Upper lobe of left lung (tissue), 4 donors: ENCODE data around the gene L2HGDH.

ENCODE experiments used
- CTCF ChIP-seq, 6 experiments: fragments of 450-650 bp in 4 of 6; fragments of 200-600 bp in 2 of 6; sonication (generic) in 2 of 6; IDR thresholded peaks; one replicate each; pipeline ENCODE4 v1.5.1; 2016 to 2019; ENCODE audit warnings: antibody characterized with exemption in 6 of 6
- EP300 ChIP-seq, 4 donors: sonication (generic); formaldehyde crosslinking; IDR thresholded peaks; one replicate each; pipeline ENCODE4 v1.5.1; 2017; ENCODE audit warnings: antibody characterized with exemption in 4 of 4, control low read depth in 2 of 4
- POLR2A ChIP-seq, 4 donors: fragments of 450-650 bp; IDR thresholded peaks; one replicate each; pipeline ENCODE4 v1.5.1; 2016 to 2017; ENCODE audit warnings: antibody characterized with exemption in 4 of 4, mild to moderate bottlenecking in 2 of 4
- POLR2AphosphoS5 ChIP-seq, 2 donors: sonication (generic); formaldehyde crosslinking; IDR thresholded peaks; one replicate each; pipeline ENCODE4 v1.5.1; 2017; ENCODE audit warnings: antibody characterized with exemption in 2 of 2

GRCh38 chr14:50357753-50358395, 45.8 kb upstream of the L2HGDH start:
- TF ChIP-seq CTCF (IDR thresholded peaks at IDR 0.05) (no peak), POLR2A (IDR thresholded peaks at IDR 0.05) (no peak), EP300 (IDR thresholded peaks at IDR 0.05) (no peak), POLR2AphosphoS5 (IDR thresholded peaks at IDR 0.05) (no peak)
